Right lobe of liver (tissue), 6 donors: ENCODE results near the gene SF1. TPM values are rescaled to one million over a fixed set of nuclear protein-coding genes. Genes with fewer than 3 reads are reported as not detected.

Source experiments
- ATAC-seq, 4 donors: fragments of 200-7000 bp; cut with Tn5 transposase; one replicate each; pipeline ENCODE4 v1.9.1; 2020; ENCODE audit warnings: mild to moderate bottlenecking in 4 of 4, moderate library complexity in 4 of 4
- DNase-seq, 3 donors: peaks; one replicate each; pipeline ENCODE4 v3.0.0-alpha.2; 2020
- H3K27ac ChIP-seq, 3 donors: fragments of 200-600 bp; one replicate each; pipeline ENCODE4 v1.8.0; 2022
- H3K27me3 ChIP-seq, 2 donors: fragments of 200-600 bp; one replicate each; pipeline ENCODE4 v1.8.0; 2022
- H3K36me3 ChIP-seq, 4 donors: fragments of 200-600 bp; sonication (generic) in 1 of 4; one replicate each; pipeline versions ENCODE4 v1.5.1 to v1.8.0; 2017 to 2022; ENCODE audit warnings: control low read depth in 1 of 4
- H3K4me1 ChIP-seq, 4 donors: fragments of 200-600 bp; sonication (generic) in 1 of 4; one replicate each; pipeline versions ENCODE4 v1.5.1 to v1.8.0; 2017 to 2022; ENCODE audit warnings: control low read depth in 1 of 4
- H3K4me3 ChIP-seq, 3 donors: fragments of 200-600 bp; one replicate each; pipeline ENCODE4 v1.8.0; 2022
- H3K9me3 ChIP-seq, 4 donors: fragments of 200-600 bp; sonication (generic) in 1 of 4; one replicate each; pipeline versions ENCODE4 v1.5.1 to v1.8.0; 2017 to 2022; ENCODE audit warnings: control low read depth in 1 of 4
- POLR2A ChIP-seq: fragments of 450-650 bp; IDR thresholded peaks from one replicate; pipeline ENCODE4 v1.6.1; 2017; ENCODE audit warnings: antibody characterized with exemption, mild to moderate bottlenecking
- WGBS: methylation state at CpG from one replicate; pipeline ENCODE4 v1.1.6; 2018; ENCODE audit warnings: low coverage, low lambda C conversion rate; ENCODE audit not compliant: insufficient coverage; ENCODE audit errors: missing lambda C conversion rate; 5-methylcytosine and 5-hydroxymethylcytosine counted together
- intact Hi-C, 2 donors: fragments of 100-400 bp; cut with DNase I; formaldehyde crosslinking; loops; one replicate each; pipeline versions ENCODE4 v1.11.2 to v1.14.1; 2022
- total RNA-seq, 6 experiments: library from RNA; depleted of rRNA in 2 of 6; stranded (reverse); fragments of >200 nt in 2 of 6; fragmentation: NEBNext Ultra II Directional in 3 of 6; extraction: Animal tissue kit (Norgen Biotek cat#: 25700) in 3 of 6; gene quantifications; one replicate each; pipeline versions ENCODE4 v1.1.0 to v1.2.4, GENCODE V29; 2016 to 2023
- TF ChIP-seq, protein P1 (sequence below), 4 donors: fragments of 200-600 bp in 3 of 4; fragments of 450-650 bp in 1 of 4; IDR thresholded peaks; one replicate each; pipeline versions ENCODE4 v1.5.1 to v1.8.0; 2016 to 2022; ENCODE audit warnings: antibody characterized with exemption in 4 of 4, mild to moderate bottlenecking in 2 of 4
- donor health status: DM: no; HTN: yes; CAD: no.
- donor health status: DM: no; HTN: no; CAD: no.
- donor health status: DM: no; HTN: no; CAD: no.
- donor health status: DM: no; HTN: yes; CAD: no.
- donor health status: DM: no; HTN: yes; CAD: no.

SF1 gene
- total RNA-seq, 6 experiments from 2014 or later, result 92.7 to 164 (median 141) TPM

DNA sequence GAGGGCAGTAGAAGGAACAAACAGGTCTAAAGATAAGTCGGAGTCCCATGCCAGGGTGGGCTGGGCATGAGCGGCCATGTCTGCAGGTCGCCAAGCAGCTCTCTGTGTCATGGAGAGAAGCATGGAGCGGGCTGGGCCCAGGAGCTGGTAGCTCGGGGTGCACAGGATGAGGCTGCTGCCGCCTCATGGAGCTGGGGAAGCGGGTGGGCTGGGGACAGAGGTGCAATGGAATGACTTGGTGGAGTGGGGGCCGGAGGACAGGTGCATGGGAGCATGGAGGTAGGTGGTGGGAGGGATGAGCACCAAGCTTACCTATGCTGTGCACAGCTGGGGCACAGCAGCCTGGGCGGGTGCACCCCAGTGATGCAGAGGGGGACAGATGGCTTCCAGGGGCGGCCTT, 58.9 kb downstream of the SF1 start:
- Histone ChIP-seq H3K4me1 (peaks cover 0 to 13% (median 5%) of the 10 kb centered on the region in 4 donors), H3K27me3 (no peaks in the 10 kb centered on the region), H3K9me3 (no peaks in the 10 kb centered on the region), H3K27ac (no peak overlapping the region), H3K36me3 (no peaks in the 10 kb centered on the region), H3K4me3 (no peak overlapping the region)
- intact Hi-C loops, result no loop called here
- TF ChIP-seq, protein P1, sequence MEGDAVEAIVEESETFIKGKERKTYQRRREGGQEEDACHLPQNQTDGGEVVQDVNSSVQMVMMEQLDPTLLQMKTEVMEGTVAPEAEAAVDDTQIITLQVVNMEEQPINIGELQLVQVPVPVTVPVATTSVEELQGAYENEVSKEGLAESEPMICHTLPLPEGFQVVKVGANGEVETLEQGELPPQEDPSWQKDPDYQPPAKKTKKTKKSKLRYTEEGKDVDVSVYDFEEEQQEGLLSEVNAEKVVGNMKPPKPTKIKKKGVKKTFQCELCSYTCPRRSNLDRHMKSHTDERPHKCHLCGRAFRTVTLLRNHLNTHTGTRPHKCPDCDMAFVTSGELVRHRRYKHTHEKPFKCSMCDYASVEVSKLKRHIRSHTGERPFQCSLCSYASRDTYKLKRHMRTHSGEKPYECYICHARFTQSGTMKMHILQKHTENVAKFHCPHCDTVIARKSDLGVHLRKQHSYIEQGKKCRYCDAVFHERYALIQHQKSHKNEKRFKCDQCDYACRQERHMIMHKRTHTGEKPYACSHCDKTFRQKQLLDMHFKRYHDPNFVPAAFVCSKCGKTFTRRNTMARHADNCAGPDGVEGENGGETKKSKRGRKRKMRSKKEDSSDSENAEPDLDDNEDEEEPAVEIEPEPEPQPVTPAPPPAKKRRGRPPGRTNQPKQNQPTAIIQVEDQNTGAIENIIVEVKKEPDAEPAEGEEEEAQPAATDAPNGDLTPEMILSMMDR (IDR thresholded peaks at IDR 0.05), result no peak
- no peak for TF ChIP-seq POLR2A
- ATAC-seq (no peak), DNase-seq (no peak)
- 83% methylated on average over 8 of the region's 10 CpGs for WGBS

DNA sequence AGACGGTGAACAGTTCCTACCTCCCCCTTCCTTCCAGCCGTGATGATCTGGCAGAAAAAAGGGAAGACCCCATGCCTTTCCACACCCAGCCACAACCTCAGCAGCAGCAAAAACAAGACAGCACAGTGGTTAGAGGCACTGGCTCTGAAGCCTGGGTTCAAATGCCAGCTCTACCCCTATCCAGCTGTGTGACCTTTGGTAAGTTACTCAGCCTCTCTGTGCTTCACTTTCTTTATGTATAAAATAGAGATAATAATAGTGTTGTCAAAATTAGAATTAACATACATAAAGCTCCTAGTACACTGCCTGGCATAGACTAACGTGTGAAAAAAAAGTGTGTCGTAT, 59.6 kb downstream of the SF1 start:
- intact Hi-C loops, result no loop called here
- TF ChIP-seq POLR2A, result no peak
- TF ChIP-seq, protein P1 (IDR thresholded peaks at IDR 0.05), result no peak
- DNase-seq (no peak), ATAC-seq (no peak)
- Histone ChIP-seq H3K4me1 (peaks cover 0 to 7% (median 3%) of the 10 kb centered on the region in 4 donors), H3K36me3 (no peaks in the 10 kb centered on the region), H3K9me3 (no peaks in the 10 kb centered on the region), H3K4me3 (no peak overlapping the region), H3K27me3 (no peaks in the 10 kb centered on the region), H3K27ac (no peak overlapping the region)
- 49% methylated on average over 3 of the region's 4 CpGs for WGBS

DNA sequence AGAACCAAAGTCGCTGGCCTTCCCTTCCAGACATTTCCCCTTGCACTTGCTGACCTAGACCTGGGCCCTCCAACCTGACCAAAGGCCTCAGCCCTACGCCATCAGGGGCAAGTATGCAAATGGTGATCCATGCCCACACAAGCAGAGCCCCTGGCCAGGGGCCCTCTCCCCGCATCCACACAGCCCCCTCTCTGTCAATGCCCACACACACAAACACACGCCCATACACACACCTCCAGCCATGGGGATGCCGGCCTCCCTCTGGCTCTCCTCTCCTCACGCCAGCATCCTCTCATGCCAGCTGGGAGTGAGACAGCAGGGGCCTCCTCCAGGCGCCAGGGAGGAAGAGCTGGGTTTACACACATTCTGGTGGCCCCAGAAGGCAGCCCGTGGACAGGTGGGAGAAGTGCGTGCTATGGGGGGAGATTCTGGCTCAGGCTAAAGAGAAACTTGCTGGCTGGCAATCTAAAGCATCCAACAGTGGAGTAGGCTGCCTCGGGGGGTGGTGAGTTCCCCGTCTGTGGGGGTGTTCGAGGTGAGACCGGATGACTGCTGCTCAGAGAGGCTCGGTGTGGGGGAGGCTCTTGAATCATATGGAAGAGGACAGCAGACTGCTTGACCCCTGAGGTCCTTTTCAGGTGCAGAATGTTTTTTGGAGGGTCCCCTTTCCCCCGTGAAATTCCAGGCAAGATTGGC, 60.1 kb downstream of the SF1 start:
- Histone ChIP-seq H3K36me3 (no peaks in the 10 kb centered on the region), H3K9me3 (no peaks in the 10 kb centered on the region), H3K4me1 (peaks cover 0 to 2% (median under 1%) of the 10 kb centered on the region in 4 donors), H3K4me3 (no peak overlapping the region), H3K27ac (no peak overlapping the region), H3K27me3 (no peaks in the 10 kb centered on the region)
- no peak for TF ChIP-seq POLR2A
- TF ChIP-seq, protein P1 (IDR thresholded peaks at IDR 0.05), result no peak
- WGBS, result 56% methylated on average over 12 of the region's 15 CpGs
- no peak for DNase-seq
- intact Hi-C loops, result no loop called here
- ATAC-seq, result no peak

DNA sequence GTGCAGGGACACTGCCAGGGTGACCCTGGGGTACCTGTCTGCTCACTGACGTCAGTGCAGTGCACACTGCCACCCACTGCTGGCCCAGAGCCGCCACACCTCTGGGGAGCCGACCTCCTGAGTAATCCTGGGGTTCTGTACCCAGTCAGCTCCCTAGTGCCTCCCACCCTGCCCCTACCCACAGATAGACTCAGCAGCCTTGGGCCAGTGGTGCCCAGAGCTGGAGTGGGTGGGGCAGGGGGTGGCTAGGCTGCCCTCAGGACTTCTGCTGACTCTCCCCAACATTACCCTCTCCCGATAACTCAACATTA, 61.1 kb downstream of the SF1 start:
- ATAC-seq, result no peak
- 0% methylated on average over 1 of the region's 4 CpGs for WGBS
- Histone ChIP-seq H3K27ac (no peak overlapping the region), H3K9me3 (no peaks in the 10 kb centered on the region), H3K4me1 (no peaks in the 10 kb centered on the region), H3K27me3 (peaks cover 0 to 2% of the 10 kb centered on the region in 2 donors), H3K36me3 (no peaks in the 10 kb centered on the region), H3K4me3 (no peak overlapping the region)
- no peak for DNase-seq
- intact Hi-C loops, result no loop called here
- TF ChIP-seq, protein P1 (IDR thresholded peaks at IDR 0.05), result no peak
- no peak for TF ChIP-seq POLR2A
